Islet precursor cell (in vitro differentiated cells): Measurements from ENCODE around the gene PLEKHA6.

Experiments
- DNase-seq: peaks from one replicate; pipeline ENCODE4 v3.0.0-alpha.2; 2018

The PLEKHA6 gene

GRCh38 chr1:204354579-204354978, 5.2 kb downstream of the PLEKHA6 start:
- DNase-seq: no peak

- no peak for DNase-seq
Observed at GRCh38 chr1:204353213-204353910, 6.4 kb downstream of the PLEKHA6 start.

GRCh38 chr1:204350857-204351573, 8.7 kb downstream of the PLEKHA6 start:
- DNase-seq: peak; percentile 93

GRCh38 chr1:204350312-204350711, 9.4 kb downstream of the PLEKHA6 start:
- DNase-seq: peak; percentile 73

- no peak for DNase-seq
Observed at GRCh38 chr1:204349602-204350001, 10.1 kb downstream of the PLEKHA6 start.

- peak; percentile 83 for DNase-seq
Observed at GRCh38 chr1:204348722-204349121, 11.0 kb downstream of the PLEKHA6 start.

GRCh38 chr1:204348242-204348641, 11.5 kb downstream of the PLEKHA6 start:
- DNase-seq: no peak

- no peak for DNase-seq
Observed at GRCh38 chr1:204345941-204346645, 13.6 kb downstream of the PLEKHA6 start.

GRCh38 chr1:204345438-204345841, 14.3 kb downstream of the PLEKHA6 start:
- DNase-seq: no peak

- DNase-seq: no peak
Observed at GRCh38 chr1:204344665-204345355, 14.9 kb downstream of the PLEKHA6 start.

- DNase-seq: no peak
Observed at GRCh38 chr1:204343802-204344201, 15.9 kb downstream of the PLEKHA6 start.

GRCh38 chr1:204343247-204343646, 16.5 kb downstream of the PLEKHA6 start:
- no peak for DNase-seq

- DNase-seq: no peak
Observed at GRCh38 chr1:204342310-204342709, 17.4 kb downstream of the PLEKHA6 start.

- DNase-seq: no peak
Observed at GRCh38 chr1:204341380-204341779, 18.3 kb downstream of the PLEKHA6 start.

GRCh38 chr1:204340081-204340889, 19.4 kb downstream of the PLEKHA6 start:
- no peak for DNase-seq

- no peak for DNase-seq
Observed at GRCh38 chr1:204339541-204339940, 20.2 kb downstream of the PLEKHA6 start.

GRCh38 chr1:204338997-204339396, 20.7 kb downstream of the PLEKHA6 start:
- no peak for DNase-seq

- DNase-seq: no peak
Observed at GRCh38 chr1:204338360-204338759, 21.4 kb downstream of the PLEKHA6 start.

GRCh38 chr1:204337583-204337982, 22.1 kb downstream of the PLEKHA6 start:
- DNase-seq: no peak

- no peak for DNase-seq
Observed at GRCh38 chr1:204337036-204337429, 22.7 kb downstream of the PLEKHA6 start.

GRCh38 chr1:204336421-204337035, 23.2 kb downstream of the PLEKHA6 start:
- no peak for DNase-seq

GRCh38 chr1:204335533-204335932, 24.2 kb downstream of the PLEKHA6 start:
- no peak for DNase-seq
